Measurements from ENCODE around the gene VAV3.
"Not testable (repeated sequence)": the region's sequence is repeated elsewhere in the genome, so short reads cannot be mapped to it uniquely, and the experiment has no call there.

VAV3 gene

GRCh38 chr1:107739651-107740050 lies 225.3 kb downstream of the VAV3 start:
- DNase-seq (ENCODE audit: low read depth): no peak

GRCh38 chr1:107739201-107739600 lies 225.8 kb downstream of the VAV3 start:
- no peak for DNase-seq (ENCODE audit: low read depth)

GRCh38 chr1:107733401-107733800 lies 231.6 kb downstream of the VAV3 start:
- DNase-seq (ENCODE audit: low read depth): not testable (repeated sequence)

GRCh38 chr1:107727866-107728265 lies 237.1 kb downstream of the VAV3 start:
- DNase-seq (ENCODE audit: low read depth): no peak

GRCh38 chr1:107726860-107727259 lies 238.1 kb downstream of the VAV3 start:
- no peak for DNase-seq (ENCODE audit: low read depth)

- peak; percentile 33 for DNase-seq (ENCODE audit: low read depth)
Measured at GRCh38 chr1:107724648-107725047, 240.3 kb downstream of the VAV3 start.

GRCh38 chr1:107720210-107720609 lies 244.8 kb downstream of the VAV3 start:
- not testable (repeated sequence) for DNase-seq (ENCODE audit: low read depth)

GRCh38 chr1:107710005-107710404 lies 255.0 kb downstream of the VAV3 start:
- DNase-seq (ENCODE audit: low read depth): no peak

GRCh38 chr1:107707111-107707510 lies 257.9 kb downstream of the VAV3 start:
- no peak for DNase-seq (ENCODE audit: low read depth)

- no peak for DNase-seq (ENCODE audit: low read depth)
Measured at GRCh38 chr1:107706182-107706581, 258.8 kb downstream of the VAV3 start.

GRCh38 chr1:107704911-107705310 lies 260.1 kb downstream of the VAV3 start:
- no peak for DNase-seq (ENCODE audit: low read depth)

- DNase-seq (ENCODE audit: low read depth): peak; percentile 26
Measured at GRCh38 chr1:107702946-107703571, 261.9 kb downstream of the VAV3 start.

GRCh38 chr1:107700651-107701050 lies 264.3 kb downstream of the VAV3 start:
- peak; percentile 3 for DNase-seq (ENCODE audit: low read depth)

- DNase-seq (ENCODE audit: low read depth): no peak
Measured at GRCh38 chr1:107698161-107698560, 266.8 kb downstream of the VAV3 start.

GRCh38 chr1:107695341-107695740 lies 269.6 kb downstream of the VAV3 start:
- DNase-seq (ENCODE audit: low read depth): no peak

GRCh38 chr1:107692580-107693345 lies 272.2 kb downstream of the VAV3 start:
- DNase-seq (ENCODE audit: low read depth): no peak

- no peak for DNase-seq (ENCODE audit: low read depth)
Measured at GRCh38 chr1:107691540-107691939, 273.4 kb downstream of the VAV3 start.

- no peak for DNase-seq (ENCODE audit: low read depth)
Measured at GRCh38 chr1:107690491-107690890, 274.5 kb downstream of the VAV3 start.

- no peak for DNase-seq (ENCODE audit: low read depth)
Measured at GRCh38 chr1:107689733-107690132, 275.2 kb downstream of the VAV3 start.

- DNase-seq (ENCODE audit: low read depth): no peak
Measured at GRCh38 chr1:107689159-107689558, 275.8 kb downstream of the VAV3 start.

GRCh38 chr1:107687849-107688753 lies 276.9 kb downstream of the VAV3 start:
- peak; percentile 4 for DNase-seq (ENCODE audit: low read depth)

- DNase-seq (ENCODE audit: low read depth): no peak
Measured at GRCh38 chr1:107683683-107684082, 281.3 kb downstream of the VAV3 start.
